GM19023 (cell line): ENCODE data around the gene PRM2.

Experiments used
- ATAC-seq: cut with Tn5 transposase; IDR thresholded peaks from one replicate; pipeline ENCODE4 v1.9.1; 2021; ENCODE audit warnings: mild to moderate bottlenecking, moderate library complexity; ENCODE audit not compliant: unreplicated experiment

Gene PRM2

GRCh38 chr16:11250786-11251524, 25.3 kb downstream of the PRM2 start:
- ATAC-seq = no peak

GRCh38 chr16:11250091-11250785, 26.0 kb downstream of the PRM2 start:
- no peak for ATAC-seq

GRCh38 chr16:11249233-11250061, 26.8 kb downstream of the PRM2 start:
- ATAC-seq = no peak

- no peak for ATAC-seq
These were observed 28.1 kb downstream of the PRM2 start for GRCh38 chr16:11248133-11248532.

- ATAC-seq = no peak
These were observed 30.3 kb downstream of the PRM2 start for GRCh38 chr16:11245988-11246387.

- ATAC-seq = no peak
These were observed 31.0 kb downstream of the PRM2 start for GRCh38 chr16:11245222-11245737.

GRCh38 chr16:11242658-11243057, 33.6 kb downstream of the PRM2 start:
- ATAC-seq = no peak

- no peak for ATAC-seq
These were observed 34.6 kb downstream of the PRM2 start for GRCh38 chr16:11241480-11242204.

GRCh38 chr16:11240636-11241473, 35.4 kb downstream of the PRM2 start:
- ATAC-seq = no peak

GRCh38 chr16:11239644-11240632, 36.3 kb downstream of the PRM2 start:
- ATAC-seq = no peak

GRCh38 chr16:11238272-11239202, 37.7 kb downstream of the PRM2 start:
- ATAC-seq = no peak

GRCh38 chr16:11236461-11237254, 39.6 kb downstream of the PRM2 start:
- no peak for ATAC-seq

GRCh38 chr16:11235703-11235991, 40.6 kb downstream of the PRM2 start:
- ATAC-seq = no peak

- no peak for ATAC-seq
These were observed 41.2 kb downstream of the PRM2 start for GRCh38 chr16:11234884-11235702.

- ATAC-seq = no peak
These were observed 42.4 kb downstream of the PRM2 start for GRCh38 chr16:11233727-11234376.
